HG03558 (cell line): ENCODE results near the gene ITGB5.
"Not testable (repeated sequence)": the region's sequence is repeated elsewhere in the genome, so short reads cannot be mapped to it uniquely, and the experiment has no call there.

Source experiments
- ATAC-seq: cut with Tn5 transposase; IDR thresholded peaks from one replicate; pipeline ENCODE4 v1.9.1; 2021; ENCODE audit warnings: moderate number of reproducible peaks; ENCODE audit not compliant: unreplicated experiment; ENCODE audit errors: extremely low read depth

Gene ITGB5

DNA sequence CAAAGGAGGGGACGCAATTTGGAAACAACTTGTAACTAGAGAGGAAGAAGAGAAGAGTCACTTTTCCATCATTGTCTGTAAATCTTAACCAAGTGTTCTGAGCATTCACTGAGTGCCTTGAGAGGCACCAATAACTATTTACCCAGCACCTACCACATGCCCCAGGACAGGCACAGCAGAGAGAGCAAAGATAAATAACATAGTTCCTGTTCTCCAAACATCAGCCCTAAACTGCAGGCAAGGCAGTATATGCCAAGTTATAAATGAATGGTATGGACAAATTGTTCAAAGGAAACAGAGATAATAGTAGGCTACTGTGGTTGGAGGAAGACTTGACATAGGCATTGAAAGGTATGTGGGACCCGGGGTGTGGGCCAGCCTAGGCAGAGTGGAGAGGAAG is 45.6 kb downstream of the ITGB5 start:
- no peak for ATAC-seq

GRCh38 chr3:124840331-124840730 is 46.8 kb downstream of the ITGB5 start:
- no peak for ATAC-seq

- no peak for ATAC-seq
Measured at GRCh38 chr3:124839896-124840295, 47.3 kb downstream of the ITGB5 start.

DNA sequence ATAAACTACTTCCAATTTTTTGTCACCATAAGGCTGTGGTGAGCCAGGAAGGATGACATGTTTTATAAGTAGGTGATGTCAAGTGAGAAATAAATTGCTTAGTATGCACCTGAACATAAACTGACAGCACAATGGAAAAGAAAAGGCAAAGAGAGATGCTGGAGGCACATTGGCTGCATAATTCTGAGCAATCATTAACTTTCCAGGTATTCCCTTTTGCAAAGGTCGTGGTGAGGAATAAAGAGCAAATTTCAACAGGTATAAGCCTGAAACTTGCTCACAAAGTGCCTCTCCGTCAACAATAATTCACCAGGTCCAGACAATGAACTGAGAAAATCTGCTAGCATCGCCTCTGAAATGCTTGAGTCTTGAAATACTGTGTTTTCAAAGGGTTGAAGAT is 48.2 kb downstream of the ITGB5 start:
- ATAC-seq = no peak

DNA sequence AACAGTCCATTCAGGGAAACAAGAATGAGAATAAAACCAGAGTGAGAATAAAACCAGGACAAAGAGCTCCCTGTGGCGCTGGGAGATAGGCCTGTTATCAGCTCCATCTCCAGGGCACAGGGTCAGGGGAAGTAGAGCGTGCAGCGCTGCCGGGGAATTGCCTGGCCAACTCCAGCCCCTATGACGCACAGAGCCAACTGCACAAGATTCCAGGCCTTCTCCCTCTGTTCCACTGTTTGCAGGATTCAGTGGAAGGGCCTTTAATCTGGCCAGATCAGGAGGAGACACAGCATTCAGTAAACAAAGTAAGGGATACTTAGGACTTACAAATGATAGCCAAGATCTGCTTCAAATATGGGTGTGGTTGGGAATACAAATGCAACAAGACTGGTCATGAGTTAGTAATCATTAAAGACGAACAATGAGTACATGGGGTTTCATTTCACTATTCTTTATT is 49.4 kb downstream of the ITGB5 start:
- ATAC-seq = no peak

GRCh38 chr3:124837065-124837464 is 50.1 kb downstream of the ITGB5 start:
- no peak for ATAC-seq

DNA sequence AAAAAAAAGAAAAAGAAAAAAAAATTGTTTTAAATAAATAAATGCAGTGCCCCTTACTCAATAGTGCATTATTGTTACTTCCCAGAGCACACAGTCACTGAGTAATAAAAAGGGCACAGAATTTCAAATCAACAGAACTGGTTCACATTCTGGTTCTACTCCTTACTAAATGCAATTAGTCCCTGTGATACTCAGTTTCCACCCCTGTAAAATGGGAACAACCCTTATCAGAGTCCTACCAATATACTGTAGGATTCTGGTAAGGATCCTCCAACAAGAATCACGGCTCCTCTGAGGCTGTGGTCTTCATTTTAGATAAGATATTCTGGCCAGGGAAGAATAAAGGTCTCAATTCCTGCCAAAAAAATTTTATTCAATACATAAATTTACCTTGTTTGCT is 50.7 kb downstream of the ITGB5 start:
- no peak for ATAC-seq

GRCh38 chr3:124834723-124835718 is 52.1 kb downstream of the ITGB5 start:
- peak; percentile 86 for ATAC-seq

- no peak for ATAC-seq
Measured at GRCh38 chr3:124833710-124834332, 53.3 kb downstream of the ITGB5 start.

DNA sequence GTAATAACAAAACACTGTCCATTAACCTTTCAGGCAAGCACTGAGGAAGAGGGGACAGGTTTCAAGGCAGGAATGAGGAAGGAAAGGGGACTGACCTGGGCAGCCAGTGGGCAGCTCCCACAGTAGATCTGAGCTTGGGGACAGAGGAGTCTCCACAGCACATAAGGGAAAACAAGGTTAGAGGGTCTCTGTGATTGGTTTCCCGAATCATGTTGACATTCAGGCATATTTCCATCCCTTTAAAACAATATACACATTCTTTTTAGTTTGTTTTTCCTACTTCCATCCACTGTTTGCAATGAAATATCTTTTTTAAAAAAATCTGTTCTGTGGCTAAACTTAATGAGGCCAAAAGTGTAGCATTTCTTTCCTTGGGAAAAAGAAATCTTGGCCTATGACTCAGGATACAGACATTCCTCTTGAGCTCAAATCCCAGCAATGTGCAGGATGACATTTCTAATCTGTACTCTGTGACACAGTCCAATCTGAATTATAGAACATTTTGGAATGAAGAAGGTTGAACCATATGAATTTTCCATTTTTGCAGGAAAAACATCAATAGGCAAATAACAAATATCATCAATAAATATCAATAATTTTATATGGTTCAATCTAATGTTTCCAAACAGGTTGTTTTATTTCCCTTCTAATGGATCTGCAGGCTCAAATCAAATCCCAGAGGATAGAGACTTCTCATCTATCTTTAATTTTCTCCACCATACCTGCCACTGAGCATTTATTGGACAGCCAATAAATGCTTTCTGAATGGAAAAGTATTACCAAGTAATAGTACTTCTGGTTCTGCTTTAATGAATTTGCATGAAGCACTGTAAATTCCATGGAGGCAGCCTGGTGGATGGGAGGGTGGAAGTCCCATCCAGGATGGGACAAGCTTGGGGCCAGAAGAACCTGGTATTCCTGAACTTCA is 54.1 kb downstream of the ITGB5 start:
- no peak for ATAC-seq

GRCh38 chr3:124831628-124832199 is 55.5 kb downstream of the ITGB5 start:
- ATAC-seq = no peak

GRCh38 chr3:124829819-124830554 is 57.2 kb downstream of the ITGB5 start:
- ATAC-seq = no peak

DNA sequence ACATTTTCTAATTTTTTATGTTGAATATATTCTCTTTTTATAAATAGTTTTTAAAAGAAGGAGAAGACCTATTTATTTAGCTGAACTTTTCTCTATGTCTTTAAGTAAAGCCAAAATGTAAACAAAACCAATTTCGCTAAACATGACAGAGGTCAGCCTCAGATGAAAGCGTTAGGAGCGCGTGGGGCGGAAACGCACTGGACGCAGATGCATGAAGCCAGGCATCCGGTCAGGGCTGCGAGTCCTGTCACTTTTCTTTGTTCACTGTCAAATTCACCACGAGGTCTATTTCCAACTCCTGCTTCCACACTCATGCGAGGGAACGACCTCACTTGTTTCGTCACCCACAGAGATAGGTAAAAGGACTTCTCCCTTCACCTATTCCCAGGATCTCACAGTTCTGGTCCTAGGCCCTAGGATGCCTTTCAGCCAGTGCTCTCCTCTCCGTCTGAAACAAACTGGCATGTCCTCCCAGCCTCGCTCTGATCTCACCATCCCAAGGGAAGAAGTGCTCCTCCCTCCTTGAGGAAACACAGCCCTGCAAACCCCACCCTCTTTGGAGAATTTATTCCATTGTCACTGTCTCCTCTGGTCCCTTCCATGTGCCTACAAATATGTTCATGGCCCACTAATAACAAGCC is 57.9 kb downstream of the ITGB5 start:
- no peak for ATAC-seq

DNA sequence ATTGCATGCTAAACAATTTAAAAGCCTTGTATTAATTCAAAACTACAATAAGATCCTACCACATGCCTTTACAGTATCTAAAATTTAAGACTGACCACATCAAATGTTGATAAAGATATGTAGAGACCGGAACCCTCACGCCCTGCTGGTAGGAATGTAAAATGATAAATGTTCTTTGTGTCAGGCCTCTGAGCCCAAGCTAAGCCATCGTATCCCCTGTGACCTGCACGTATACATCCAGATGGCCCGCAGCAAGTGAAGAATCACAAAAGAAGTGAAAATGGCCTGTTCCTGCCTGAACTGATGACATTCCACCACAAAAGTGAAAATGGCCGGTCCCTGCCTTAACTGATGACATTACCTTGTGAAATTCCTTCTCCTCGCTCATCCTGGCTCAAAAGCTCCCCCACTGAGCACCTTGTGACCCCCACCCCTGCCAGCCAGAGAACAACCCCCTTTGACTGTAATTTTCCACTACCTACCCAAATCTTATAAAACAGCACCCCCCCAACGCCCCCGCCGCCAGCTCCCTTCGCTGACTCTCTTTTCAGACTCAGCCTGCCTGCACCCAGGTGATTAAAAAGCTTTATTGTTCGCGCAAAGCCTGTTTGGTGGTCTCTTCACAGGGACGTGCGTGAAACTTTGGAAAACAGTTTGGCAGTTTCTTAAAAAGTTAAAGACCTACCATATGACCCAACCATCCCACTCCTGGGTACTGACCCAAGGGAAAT is 59.5 kb downstream of the ITGB5 start:
- not testable (repeated sequence) for ATAC-seq

GRCh38 chr3:124826703-124827102 is 60.5 kb downstream of the ITGB5 start:
- ATAC-seq = no peak

GRCh38 chr3:124824286-124824915 is 62.8 kb downstream of the ITGB5 start:
- no peak for ATAC-seq

DNA sequence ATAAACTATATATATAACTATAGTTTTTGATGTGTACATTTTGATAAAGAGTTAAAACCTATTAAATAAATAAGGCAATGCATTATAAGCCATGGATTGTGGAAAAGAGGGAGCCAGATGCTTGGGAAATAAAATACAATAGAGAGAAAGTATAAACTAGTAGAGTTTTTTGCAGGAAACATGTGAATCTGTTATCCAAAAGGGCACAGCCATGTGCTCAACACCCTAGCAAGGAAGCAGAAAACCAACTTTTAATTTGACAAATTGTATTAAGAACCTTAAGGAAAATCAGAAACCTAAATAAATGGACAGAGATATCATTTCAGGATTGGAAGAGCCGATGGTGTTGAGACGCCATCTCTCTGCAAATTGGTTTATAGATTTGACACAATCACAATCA is 63.5 kb downstream of the ITGB5 start:
- no peak for ATAC-seq

DNA sequence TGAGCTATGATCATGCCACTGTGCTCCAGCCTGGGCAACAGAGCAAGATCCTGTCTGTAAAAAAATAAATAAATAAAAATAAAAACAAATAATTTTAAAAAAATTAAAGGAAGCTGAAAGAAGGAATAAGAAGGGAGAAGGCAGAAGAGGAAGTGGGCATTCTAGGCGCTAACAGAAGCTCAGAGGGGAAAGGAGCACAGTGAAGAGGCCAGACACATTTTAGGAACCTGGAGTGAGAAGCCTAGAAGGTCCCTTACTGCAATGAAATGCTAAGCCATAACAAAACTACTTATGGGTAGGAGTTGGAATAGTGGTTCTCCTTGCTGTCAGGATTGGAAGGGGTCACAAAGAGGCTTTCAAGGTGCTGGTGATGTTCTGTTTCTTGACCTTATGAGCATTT is 64.0 kb downstream of the ITGB5 start:
- ATAC-seq = no peak
